ENCODE results near the gene GNE. TPM values are rescaled to one million over a fixed set of nuclear protein-coding genes. Genes with fewer than 3 reads are reported as not detected.

GNE gene
- total RNA-seq, 4 donors from 2014 or later = 9.6 to 20.0 (median 14.9) TPM

DNA sequence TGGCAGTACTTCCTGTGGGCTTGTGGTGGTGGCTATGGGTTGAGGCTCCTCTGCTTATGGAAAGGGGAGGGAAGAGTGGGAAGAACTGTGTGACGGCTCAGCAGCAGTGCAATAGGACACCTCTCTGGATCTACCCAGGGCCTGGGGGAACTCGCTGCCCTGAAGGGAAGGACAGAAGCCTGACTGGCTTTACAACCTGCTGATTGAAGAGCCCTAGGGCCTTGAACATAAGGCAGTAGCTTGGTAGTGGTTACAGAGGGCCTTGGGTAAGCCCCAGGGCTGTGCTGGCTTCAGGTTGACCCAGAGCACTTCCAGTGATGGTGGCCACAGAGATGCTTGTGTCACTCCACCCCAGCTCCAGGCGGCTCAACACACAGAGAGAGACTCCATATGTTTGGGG lies 83.5 kb downstream of the GNE start:
- no peaks in the 10 kb centered on the region for H3K27me3 ChIP-seq
- H3K4me3 ChIP-seq = no peak overlapping the region
- no peak for TF ChIP-seq POLR2AphosphoS5 (IDR thresholded peaks at IDR 0.05)
- no peak for TF ChIP-seq POLR2A (IDR thresholded peaks at IDR 0.05)
- TF ChIP-seq, protein P1, sequence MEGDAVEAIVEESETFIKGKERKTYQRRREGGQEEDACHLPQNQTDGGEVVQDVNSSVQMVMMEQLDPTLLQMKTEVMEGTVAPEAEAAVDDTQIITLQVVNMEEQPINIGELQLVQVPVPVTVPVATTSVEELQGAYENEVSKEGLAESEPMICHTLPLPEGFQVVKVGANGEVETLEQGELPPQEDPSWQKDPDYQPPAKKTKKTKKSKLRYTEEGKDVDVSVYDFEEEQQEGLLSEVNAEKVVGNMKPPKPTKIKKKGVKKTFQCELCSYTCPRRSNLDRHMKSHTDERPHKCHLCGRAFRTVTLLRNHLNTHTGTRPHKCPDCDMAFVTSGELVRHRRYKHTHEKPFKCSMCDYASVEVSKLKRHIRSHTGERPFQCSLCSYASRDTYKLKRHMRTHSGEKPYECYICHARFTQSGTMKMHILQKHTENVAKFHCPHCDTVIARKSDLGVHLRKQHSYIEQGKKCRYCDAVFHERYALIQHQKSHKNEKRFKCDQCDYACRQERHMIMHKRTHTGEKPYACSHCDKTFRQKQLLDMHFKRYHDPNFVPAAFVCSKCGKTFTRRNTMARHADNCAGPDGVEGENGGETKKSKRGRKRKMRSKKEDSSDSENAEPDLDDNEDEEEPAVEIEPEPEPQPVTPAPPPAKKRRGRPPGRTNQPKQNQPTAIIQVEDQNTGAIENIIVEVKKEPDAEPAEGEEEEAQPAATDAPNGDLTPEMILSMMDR (IDR thresholded peaks at IDR 0.05) = no peak
- no peak for TF ChIP-seq EP300 (IDR thresholded peaks at IDR 0.05)
- 91% methylated on average over 3 of the region's 3 CpGs for WGBS
- no peaks in the 10 kb centered on the region for H3K36me3 ChIP-seq
- H3K27ac ChIP-seq = no peak overlapping the region
- H3K9me3 ChIP-seq = no peaks in the 10 kb centered on the region
- DNase-seq (ENCODE audit: low spot score in 2 of 2) = no peak
- H3K4me1 ChIP-seq = no peaks in the 10 kb centered on the region

DNA sequence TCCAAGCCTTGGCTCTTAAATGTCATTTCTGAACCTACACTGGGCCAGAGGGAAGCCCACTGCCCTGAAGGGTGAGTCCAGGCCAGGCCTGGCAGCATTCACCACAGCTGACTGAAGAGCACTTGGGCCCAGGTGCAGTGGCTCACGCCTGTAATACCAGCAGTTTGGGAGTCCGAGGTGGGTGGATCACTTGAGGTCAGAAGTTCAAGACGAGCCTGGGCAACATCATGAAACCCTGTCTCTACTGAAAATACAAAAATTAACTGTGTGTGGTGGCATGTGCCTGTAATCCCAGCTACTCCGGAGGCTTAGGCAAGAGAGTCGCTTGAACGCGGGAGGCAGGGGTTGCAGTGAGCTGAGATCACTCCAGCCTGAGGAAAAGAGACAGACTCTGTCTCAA lies 84.0 kb downstream of the GNE start:
- Histone ChIP-seq H3K4me3 (no peak overlapping the region), H3K9me3 (no peaks in the 10 kb centered on the region), H3K27ac (no peak overlapping the region), H3K27me3 (no peaks in the 10 kb centered on the region), H3K4me1 (no peaks in the 10 kb centered on the region), H3K36me3 (no peaks in the 10 kb centered on the region)
- TF ChIP-seq, protein P1 (IDR thresholded peaks at IDR 0.05) = no peak
- TF ChIP-seq POLR2AphosphoS5 (IDR thresholded peaks at IDR 0.05) (no peak), POLR2A (IDR thresholded peaks at IDR 0.05) (no peak), EP300 (IDR thresholded peaks at IDR 0.05) (no peak)
- no peak for DNase-seq (ENCODE audit: low spot score in 2 of 2)
- 82% methylated on average over 7 of the region's 7 CpGs for WGBS

DNA sequence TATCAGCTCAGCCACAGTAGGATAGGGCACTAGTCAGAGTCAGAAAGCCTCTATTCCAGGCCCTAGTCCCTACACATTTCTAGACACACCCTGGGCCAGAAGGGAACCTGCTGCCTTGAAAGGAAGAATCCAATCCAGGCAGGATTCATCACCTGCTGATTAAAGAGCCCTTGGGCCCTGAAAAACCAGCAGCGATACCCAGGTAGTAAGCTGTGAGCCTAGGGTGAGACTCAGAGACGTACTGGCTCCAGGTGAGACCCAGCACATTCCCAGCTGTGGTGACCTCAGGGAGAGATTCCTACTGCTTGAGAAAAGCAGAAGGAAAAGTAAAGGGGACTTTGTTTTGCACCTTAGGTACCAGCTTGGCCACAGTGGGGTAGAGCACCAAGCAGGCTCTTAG lies 84.4 kb downstream of the GNE start:
- H3K4me1 ChIP-seq = no peaks in the 10 kb centered on the region
- no peak overlapping the region for H3K27ac ChIP-seq
- TF ChIP-seq POLR2AphosphoS5 (IDR thresholded peaks at IDR 0.05) (no peak), EP300 (IDR thresholded peaks at IDR 0.05) (no peak), POLR2A (IDR thresholded peaks at IDR 0.05) (no peak)
- TF ChIP-seq, protein P1 (IDR thresholded peaks at IDR 0.05) = no peak
- DNase-seq (ENCODE audit: low spot score in 2 of 2) = no peak
- H3K9me3 ChIP-seq = no peaks in the 10 kb centered on the region
- H3K36me3 ChIP-seq = no peaks in the 10 kb centered on the region
- H3K4me3 ChIP-seq = no peak overlapping the region
- no peaks in the 10 kb centered on the region for H3K27me3 ChIP-seq
- WGBS = 95% methylated on average over 2 of the region's 2 CpGs

DNA sequence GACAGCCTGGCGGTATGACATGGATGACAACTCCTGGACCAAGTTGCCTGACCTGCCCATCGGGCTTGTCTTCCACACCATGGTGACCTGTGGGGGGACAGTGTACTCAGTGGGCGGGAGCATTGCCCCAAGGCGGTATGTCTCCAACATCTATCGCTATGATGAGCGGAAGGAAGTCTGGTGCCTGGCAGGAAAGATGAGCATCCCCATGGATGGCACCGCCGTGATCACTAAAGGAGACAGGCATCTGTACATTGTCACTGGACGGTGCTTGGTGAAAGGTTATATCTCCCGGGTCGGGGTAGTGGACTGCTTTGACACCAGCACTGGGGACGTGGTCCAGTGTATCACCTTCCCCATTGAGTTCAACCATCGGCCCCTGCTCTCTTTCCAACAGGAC lies 87.7 kb downstream of the GNE start:
- no peak for DNase-seq (ENCODE audit: low spot score in 2 of 2)
- TF ChIP-seq POLR2AphosphoS5 (IDR thresholded peaks at IDR 0.05) (no peak), EP300 (IDR thresholded peaks at IDR 0.05) (no peak), POLR2A (IDR thresholded peaks at IDR 0.05) (no peak)
- TF ChIP-seq, protein P1 (IDR thresholded peaks at IDR 0.05) = no peak
- Histone ChIP-seq H3K9me3 (no peaks in the 10 kb centered on the region), H3K4me3 (no peak overlapping the region), H3K27me3 (no peaks in the 10 kb centered on the region), H3K4me1 (peaks cover 13% of the 10 kb centered on the region), H3K27ac (no peak overlapping the region), H3K36me3 (no peaks in the 10 kb centered on the region)
- 95% methylated on average over 12 of the region's 13 CpGs for WGBS

DNA sequence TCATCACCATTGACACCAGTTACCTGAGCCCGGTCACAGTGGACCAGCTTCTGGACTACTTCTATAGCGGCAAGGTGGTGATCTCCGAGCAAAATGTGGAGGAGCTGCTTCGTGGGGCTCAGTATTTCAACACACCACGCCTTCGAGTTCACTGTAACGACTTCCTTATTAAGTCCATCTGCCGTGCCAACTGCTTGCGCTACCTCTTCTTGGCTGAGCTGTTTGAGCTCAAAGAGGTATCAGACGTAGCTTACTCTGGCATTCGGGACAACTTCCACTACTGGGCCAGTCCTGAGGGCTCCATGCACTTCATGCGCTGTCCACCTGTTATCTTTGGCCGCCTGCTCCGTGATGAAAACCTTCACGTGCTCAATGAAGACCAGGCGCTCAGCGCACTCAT lies 88.5 kb downstream of the GNE start:
- WGBS = 93% methylated on average over 17 of the region's 17 CpGs
- no peak for DNase-seq (ENCODE audit: low spot score in 2 of 2)
- Histone ChIP-seq H3K4me1 (peaks cover 18% of the 10 kb centered on the region), H3K27ac (no peak overlapping the region), H3K27me3 (no peaks in the 10 kb centered on the region), H3K36me3 (no peaks in the 10 kb centered on the region), H3K9me3 (no peaks in the 10 kb centered on the region), H3K4me3 (no peak overlapping the region)
- TF ChIP-seq EP300 (IDR thresholded peaks at IDR 0.05) (no peak), POLR2A (IDR thresholded peaks at IDR 0.05) (no peak), POLR2AphosphoS5 (IDR thresholded peaks at IDR 0.05) (no peak)
- TF ChIP-seq, protein P1 (IDR thresholded peaks at IDR 0.05) = no peak

All from suprapubic skin (tissue), 4 donors.